ENCODE results near the gene ERFE.
"Not testable (repeated sequence)": the region's sequence is repeated elsewhere in the genome, so short reads cannot be mapped to it uniquely, and the experiment has no call there.

The ERFE gene

DNA sequence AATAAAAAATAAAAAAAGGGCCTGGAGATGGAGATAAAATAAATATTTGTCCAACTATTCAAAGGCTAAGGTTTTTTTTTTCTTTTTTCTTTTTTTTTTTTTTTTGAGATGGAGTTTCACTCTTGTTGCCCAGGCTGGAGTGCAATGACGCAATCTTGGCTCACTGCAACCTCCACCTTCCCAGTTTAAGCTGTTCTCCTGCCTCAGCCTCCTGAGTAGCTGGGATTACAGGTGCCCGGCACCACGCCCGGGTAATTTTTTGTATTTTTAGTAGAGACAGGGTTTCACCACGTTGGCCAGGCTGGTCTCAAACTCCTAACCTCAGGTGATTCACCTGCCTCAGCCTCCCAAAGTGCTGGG lies 12.3 kb downstream of the ERFE start:
- not testable (repeated sequence) for H3K9ac ChIP-seq (ENCODE audit: low read depth in 1 of 2, low read length in 2 of 2); H3K4me3 ChIP-seq (ENCODE audit: low read depth in 1 of 2, low read length in 2 of 2); H3K27me3 ChIP-seq (ENCODE audit: control insufficient read depth in 1 of 2, insufficient read depth in 2 of 2, low read length in 2 of 2); H3K27ac ChIP-seq (ENCODE audit: low read depth, low read length); H3K9me3 ChIP-seq (ENCODE audit: control insufficient read depth in 1 of 2, low read length in 2 of 2)
- Histone ChIP-seq H3K4me1 (ENCODE audit: control insufficient read depth in 1 of 2, insufficient read depth in 2 of 2, low read length in 2 of 2) (peaks cover 4 to 15% of the 10 kb centered on the region in 2 donors), H3K36me3 (ENCODE audit: control insufficient read depth in 1 of 2, insufficient read depth in 2 of 2, low read length in 2 of 2) (peaks cover 35 to 70% of the 10 kb centered on the region in 2 donors)

DNA sequence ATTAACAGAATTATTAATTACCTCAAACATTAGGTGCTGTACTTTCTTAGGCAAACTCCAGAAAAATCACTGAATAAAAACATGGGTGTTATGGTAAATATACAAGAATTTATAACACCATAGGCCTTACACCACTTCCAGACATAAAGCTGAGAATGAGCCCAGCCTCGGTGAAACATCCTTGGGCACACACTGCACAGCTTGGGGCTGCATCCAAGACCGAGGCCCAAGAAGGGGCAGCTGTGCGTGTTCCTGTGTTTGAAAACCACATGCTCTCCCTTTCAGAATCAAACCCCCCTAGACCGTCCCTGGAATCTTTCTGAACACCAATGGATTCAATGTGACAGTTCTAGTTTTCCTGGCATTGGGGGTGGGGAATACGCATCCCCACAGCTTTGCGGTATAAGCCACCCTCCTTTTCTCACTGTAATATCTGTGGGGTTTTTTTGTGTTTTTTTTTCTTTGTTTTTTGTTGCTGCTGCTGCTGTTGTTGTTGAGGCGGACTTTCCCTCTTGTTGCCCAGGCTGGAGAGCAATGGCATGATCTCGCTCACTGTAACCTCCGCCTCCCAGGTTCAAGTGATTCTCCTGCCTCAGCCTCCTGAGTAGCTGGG lies 12.9 kb downstream of the ERFE start:
- Histone ChIP-seq H3K9me3 (ENCODE audit: control insufficient read depth in 1 of 2, low read length in 2 of 2) (no peaks in the 10 kb centered on the region), H3K27ac (ENCODE audit: low read depth, low read length) (no peak overlapping the region)

DNA sequence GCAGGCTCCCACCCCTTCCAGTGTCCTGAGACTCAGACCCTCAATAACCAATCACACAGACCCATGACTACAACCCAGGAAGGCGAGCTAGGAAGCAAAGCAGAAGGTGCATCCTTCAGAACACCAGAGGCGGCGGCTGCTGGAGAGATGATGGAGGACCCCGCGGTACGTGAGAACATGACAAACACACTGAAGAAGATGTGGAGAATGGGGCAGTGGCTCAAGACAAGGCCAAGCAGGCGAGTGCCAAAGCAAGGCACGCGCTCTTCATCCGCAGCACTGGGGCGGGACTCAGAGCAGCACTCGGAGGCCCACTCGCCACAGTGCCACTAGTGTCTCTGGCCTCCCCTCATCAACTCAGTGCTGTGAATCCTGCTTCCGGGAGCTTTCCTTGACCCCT lies 13.7 kb downstream of the ERFE start:
- Histone ChIP-seq H3K9me3 (ENCODE audit: control insufficient read depth in 1 of 2, low read length in 2 of 2) (no peaks in the 10 kb centered on the region), H3K9ac (ENCODE audit: low read depth in 1 of 2, low read length in 2 of 2) (no peak overlapping the region), H3K27ac (ENCODE audit: low read depth, low read length) (no peak overlapping the region), H3K36me3 (ENCODE audit: control insufficient read depth in 1 of 2, insufficient read depth in 2 of 2, low read length in 2 of 2) (peaks cover 35 to 82% of the 10 kb centered on the region in 2 donors), H3K4me1 (ENCODE audit: control insufficient read depth in 1 of 2, insufficient read depth in 2 of 2, low read length in 2 of 2) (peaks cover 4 to 15% of the 10 kb centered on the region in 2 donors), H3K4me3 (ENCODE audit: low read depth in 1 of 2, low read length in 2 of 2) (no peak overlapping the region), H3K27me3 (ENCODE audit: control insufficient read depth in 1 of 2, insufficient read depth in 2 of 2, low read length in 2 of 2) (no peaks in the 10 kb centered on the region)

More for the DNA sequence above, 12.9 kb downstream of the ERFE start:
- Histone ChIP-seq H3K4me1 (ENCODE audit: control insufficient read depth in 1 of 2, insufficient read depth in 2 of 2, low read length in 2 of 2) (peaks cover 4 to 15% of the 10 kb centered on the region in 2 donors), H3K9ac (ENCODE audit: low read depth in 1 of 2, low read length in 2 of 2) (no peak overlapping the region), H3K4me3 (ENCODE audit: low read depth in 1 of 2, low read length in 2 of 2) (no peak overlapping the region), H3K27me3 (ENCODE audit: control insufficient read depth in 1 of 2, insufficient read depth in 2 of 2, low read length in 2 of 2) (no peaks in the 10 kb centered on the region), H3K36me3 (ENCODE audit: control insufficient read depth in 1 of 2, insufficient read depth in 2 of 2, low read length in 2 of 2) (peaks cover 35 to 74% of the 10 kb centered on the region in 2 donors)

DNA sequence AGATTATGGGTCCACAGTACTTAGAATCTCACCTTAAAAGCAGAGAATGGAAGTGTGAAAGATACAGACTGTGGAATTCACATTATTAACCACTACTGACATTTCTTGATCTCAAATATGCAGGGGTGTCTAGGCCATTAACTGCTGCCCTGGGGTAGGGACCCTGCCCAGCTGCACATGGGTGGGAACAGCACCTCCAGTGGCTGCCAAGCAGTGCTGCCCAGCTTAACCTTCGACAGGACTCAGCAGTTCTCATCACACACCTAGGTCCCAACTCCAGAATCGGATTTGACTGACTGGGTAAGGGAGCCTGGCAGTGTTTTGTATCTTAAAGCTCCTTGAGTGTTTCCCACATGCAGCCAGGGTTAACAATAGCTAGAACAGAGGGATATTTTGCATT lies 14.9 kb downstream of the ERFE start:
- Histone ChIP-seq H3K9me3 (ENCODE audit: control insufficient read depth in 1 of 2, low read length in 2 of 2) (no peaks in the 10 kb centered on the region), H3K4me3 (ENCODE audit: low read depth in 1 of 2, low read length in 2 of 2) (no peak overlapping the region), H3K4me1 (ENCODE audit: control insufficient read depth in 1 of 2, insufficient read depth in 2 of 2, low read length in 2 of 2) (peaks cover 4 to 15% of the 10 kb centered on the region in 2 donors), H3K9ac (ENCODE audit: low read depth in 1 of 2, low read length in 2 of 2) (no peak overlapping the region), H3K27ac (ENCODE audit: low read depth, low read length) (no peak overlapping the region), H3K36me3 (ENCODE audit: control insufficient read depth in 1 of 2, insufficient read depth in 2 of 2, low read length in 2 of 2) (peaks cover 39 to 88% of the 10 kb centered on the region in 2 donors), H3K27me3 (ENCODE audit: control insufficient read depth in 1 of 2, insufficient read depth in 2 of 2, low read length in 2 of 2) (no peaks in the 10 kb centered on the region)

DNA sequence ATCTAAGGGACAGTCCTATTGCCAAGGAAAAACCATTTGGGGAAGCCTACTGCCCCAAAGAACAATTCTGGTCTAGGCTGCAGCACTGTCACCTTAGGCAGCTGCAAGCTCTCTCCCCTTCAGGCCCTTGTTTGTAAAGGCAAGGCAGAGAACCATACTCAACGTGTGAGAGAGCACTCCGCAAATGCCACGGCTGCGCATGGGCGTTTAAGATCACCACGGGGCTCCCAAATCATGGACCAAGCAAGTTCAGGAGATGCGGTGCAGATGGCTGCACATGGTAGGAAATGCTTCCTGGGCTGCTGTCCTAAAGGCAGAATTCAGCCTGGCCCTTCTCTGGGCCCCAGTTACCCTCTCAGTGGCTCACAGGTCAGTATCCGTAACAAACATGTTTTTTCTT lies 15.5 kb downstream of the ERFE start:
- Histone ChIP-seq H3K4me1 (ENCODE audit: control insufficient read depth in 1 of 2, insufficient read depth in 2 of 2, low read length in 2 of 2) (peaks cover 4 to 10% of the 10 kb centered on the region in 2 donors), H3K27me3 (ENCODE audit: control insufficient read depth in 1 of 2, insufficient read depth in 2 of 2, low read length in 2 of 2) (no peaks in the 10 kb centered on the region), H3K36me3 (ENCODE audit: control insufficient read depth in 1 of 2, insufficient read depth in 2 of 2, low read length in 2 of 2) (peaks cover 35 to 89% of the 10 kb centered on the region in 2 donors), H3K4me3 (ENCODE audit: low read depth in 1 of 2, low read length in 2 of 2) (no peak overlapping the region), H3K27ac (ENCODE audit: low read depth, low read length) (no peak overlapping the region), H3K9me3 (ENCODE audit: control insufficient read depth in 1 of 2, low read length in 2 of 2) (no peaks in the 10 kb centered on the region), H3K9ac (ENCODE audit: low read depth in 1 of 2, low read length in 2 of 2) (no peak overlapping the region)

DNA sequence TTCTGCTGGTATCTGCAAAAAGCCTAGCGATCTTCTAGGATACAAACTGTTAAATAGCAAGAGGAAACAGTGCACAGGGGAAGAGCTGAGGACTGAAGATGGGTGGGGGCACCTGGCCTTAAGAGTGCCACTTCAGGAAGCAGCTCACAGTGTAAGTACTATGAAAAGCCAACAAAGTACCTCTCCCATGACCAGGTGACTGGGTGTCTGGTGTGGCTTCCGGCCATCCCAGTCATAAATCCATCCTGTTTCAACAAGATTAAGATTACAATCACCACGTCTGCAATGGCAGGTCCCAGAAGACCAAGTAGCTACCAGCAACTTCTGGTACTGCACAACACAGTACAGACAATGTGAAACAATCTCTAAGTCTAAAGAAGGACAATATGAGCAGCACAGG lies 15.9 kb downstream of the ERFE start:
- Histone ChIP-seq H3K9me3 (ENCODE audit: control insufficient read depth in 1 of 2, low read length in 2 of 2) (no peaks in the 10 kb centered on the region), H3K4me3 (ENCODE audit: low read depth in 1 of 2, low read length in 2 of 2) (no peak overlapping the region), H3K27ac (ENCODE audit: low read depth, low read length) (no peak overlapping the region), H3K9ac (ENCODE audit: low read depth in 1 of 2, low read length in 2 of 2) (no peak overlapping the region), H3K27me3 (ENCODE audit: control insufficient read depth in 1 of 2, insufficient read depth in 2 of 2, low read length in 2 of 2) (no peaks in the 10 kb centered on the region), H3K4me1 (ENCODE audit: control insufficient read depth in 1 of 2, insufficient read depth in 2 of 2, low read length in 2 of 2) (peaks cover 2 to 8% of the 10 kb centered on the region in 2 donors), H3K36me3 (ENCODE audit: control insufficient read depth in 1 of 2, insufficient read depth in 2 of 2, low read length in 2 of 2) (peaks cover 39 to 89% of the 10 kb centered on the region in 2 donors)

DNA sequence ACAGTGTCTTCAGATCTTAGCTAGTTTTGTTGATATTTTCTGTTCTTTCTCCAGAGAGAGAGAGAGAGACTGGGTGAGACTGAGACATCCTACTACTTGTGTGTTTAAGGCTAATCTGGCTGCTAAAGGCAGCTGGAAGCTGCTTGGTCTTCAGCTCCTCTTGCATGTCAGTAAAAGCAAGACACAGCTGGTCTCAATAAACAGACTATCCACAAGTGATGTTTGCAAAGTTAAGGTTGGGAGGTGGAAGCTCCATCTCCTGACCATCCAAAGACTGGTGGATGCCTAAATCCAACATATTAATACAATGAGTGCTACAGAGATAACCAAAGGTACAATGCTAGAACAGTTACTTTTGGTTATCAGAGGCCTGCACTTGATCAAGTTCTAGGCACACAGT lies 17.8 kb downstream of the ERFE start:
- H3K9ac ChIP-seq (ENCODE audit: low read depth in 1 of 2, low read length in 2 of 2): no peak overlapping the region
- H3K36me3 ChIP-seq (ENCODE audit: control insufficient read depth in 1 of 2, insufficient read depth in 2 of 2, low read length in 2 of 2): peaks cover 53 to 89% of the 10 kb centered on the region in 2 donors
- no peaks in the 10 kb centered on the region for H3K27me3 ChIP-seq (ENCODE audit: control insufficient read depth in 1 of 2, insufficient read depth in 2 of 2, low read length in 2 of 2)
- no peak overlapping the region for H3K27ac ChIP-seq (ENCODE audit: low read depth, low read length)
- H3K4me1 ChIP-seq (ENCODE audit: control insufficient read depth in 1 of 2, insufficient read depth in 2 of 2, low read length in 2 of 2): no peaks in the 10 kb centered on the region
- no peaks in the 10 kb centered on the region for H3K9me3 ChIP-seq (ENCODE audit: control insufficient read depth in 1 of 2, low read length in 2 of 2)
- no peak overlapping the region for H3K4me3 ChIP-seq (ENCODE audit: low read depth in 1 of 2, low read length in 2 of 2)

DNA sequence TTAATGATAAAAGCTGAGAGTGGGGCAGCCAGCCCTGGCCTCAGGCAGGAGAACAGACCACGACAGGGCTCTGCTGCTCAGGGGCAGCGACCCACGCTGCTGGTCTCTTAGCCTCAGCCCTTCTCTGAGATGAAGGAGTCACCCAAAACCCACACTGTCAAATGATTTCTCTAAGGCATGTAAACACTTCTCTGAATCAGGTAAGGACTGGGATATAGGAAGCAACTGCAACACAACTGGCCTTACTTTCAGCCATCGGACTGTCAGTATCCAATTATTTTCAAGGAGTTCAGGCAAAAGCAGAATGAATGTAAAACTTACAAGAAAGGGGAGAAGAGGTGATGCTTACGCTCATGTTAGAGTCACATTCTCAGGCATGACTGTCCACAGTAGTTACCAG lies 21.8 kb downstream of the ERFE start:
- H3K27ac ChIP-seq (ENCODE audit: low read depth, low read length): no peak overlapping the region
- no peaks in the 10 kb centered on the region for H3K9me3 ChIP-seq (ENCODE audit: control insufficient read depth in 1 of 2, low read length in 2 of 2)
- H3K36me3 ChIP-seq (ENCODE audit: control insufficient read depth in 1 of 2, insufficient read depth in 2 of 2, low read length in 2 of 2): peaks cover 48 to 91% of the 10 kb centered on the region in 2 donors
- H3K4me1 ChIP-seq (ENCODE audit: control insufficient read depth in 1 of 2, insufficient read depth in 2 of 2, low read length in 2 of 2): no peaks in the 10 kb centered on the region
- H3K9ac ChIP-seq (ENCODE audit: low read depth in 1 of 2, low read length in 2 of 2): no peak overlapping the region
- H3K27me3 ChIP-seq (ENCODE audit: control insufficient read depth in 1 of 2, insufficient read depth in 2 of 2, low read length in 2 of 2): no peaks in the 10 kb centered on the region
- H3K4me3 ChIP-seq (ENCODE audit: low read depth in 1 of 2, low read length in 2 of 2): no peak overlapping the region

DNA sequence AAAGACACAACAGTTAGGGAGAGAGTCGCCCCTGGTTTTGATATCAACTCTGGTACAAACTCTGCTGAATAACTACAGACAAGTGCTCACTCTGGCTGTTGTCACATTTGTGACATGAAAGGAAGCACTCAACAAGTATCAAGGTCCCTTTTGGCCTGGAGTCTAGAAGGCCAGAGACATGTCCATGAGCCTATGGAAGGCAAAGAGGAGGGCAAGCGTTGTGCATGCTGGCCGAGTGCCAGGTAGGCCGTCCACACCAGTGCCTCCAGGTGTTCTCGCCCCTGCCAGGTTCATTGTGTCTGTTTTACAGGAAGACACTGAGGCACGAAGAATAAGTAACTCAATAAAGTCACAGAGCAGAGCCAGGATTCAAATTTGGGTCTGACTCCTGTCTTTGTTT lies 23.6 kb downstream of the ERFE start:
- no peaks in the 10 kb centered on the region for H3K27me3 ChIP-seq (ENCODE audit: control insufficient read depth in 1 of 2, insufficient read depth in 2 of 2, low read length in 2 of 2)
- no peak overlapping the region for H3K4me3 ChIP-seq (ENCODE audit: low read depth in 1 of 2, low read length in 2 of 2)
- H3K4me1 ChIP-seq (ENCODE audit: control insufficient read depth in 1 of 2, insufficient read depth in 2 of 2, low read length in 2 of 2): no peaks in the 10 kb centered on the region
- H3K36me3 ChIP-seq (ENCODE audit: control insufficient read depth in 1 of 2, insufficient read depth in 2 of 2, low read length in 2 of 2): peaks cover 58 to 95% of the 10 kb centered on the region in 2 donors
- no peak overlapping the region for H3K9ac ChIP-seq (ENCODE audit: low read depth in 1 of 2, low read length in 2 of 2)
- H3K27ac ChIP-seq (ENCODE audit: low read depth, low read length): no peak overlapping the region
- no peaks in the 10 kb centered on the region for H3K9me3 ChIP-seq (ENCODE audit: control insufficient read depth in 1 of 2, low read length in 2 of 2)

DNA sequence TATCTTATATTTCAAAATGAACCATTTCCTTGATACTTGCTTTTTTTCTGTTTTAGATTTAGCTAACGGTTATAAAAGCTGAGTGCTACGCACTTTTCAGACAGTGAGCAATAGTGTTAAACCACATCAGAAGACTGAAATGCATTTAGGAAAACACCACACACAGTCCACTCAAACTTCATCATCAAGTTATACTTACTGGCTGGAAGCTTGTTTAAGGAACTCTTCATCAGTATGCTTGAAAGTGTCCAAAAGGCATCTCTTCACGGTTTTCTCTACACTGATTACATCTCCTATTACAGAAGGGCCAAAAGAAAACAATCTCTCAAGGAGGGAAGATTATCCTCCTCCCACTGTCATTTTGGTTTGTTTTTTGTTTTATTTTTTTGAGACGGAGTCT lies 25.1 kb downstream of the ERFE start:
- Histone ChIP-seq H3K4me1 (ENCODE audit: control insufficient read depth in 1 of 2, insufficient read depth in 2 of 2, low read length in 2 of 2) (no peaks in the 10 kb centered on the region), H3K36me3 (ENCODE audit: control insufficient read depth in 1 of 2, insufficient read depth in 2 of 2, low read length in 2 of 2) (peaks cover 66 to 95% of the 10 kb centered on the region in 2 donors), H3K9ac (ENCODE audit: low read depth in 1 of 2, low read length in 2 of 2) (no peak overlapping the region), H3K27ac (ENCODE audit: low read depth, low read length) (no peak overlapping the region), H3K27me3 (ENCODE audit: control insufficient read depth in 1 of 2, insufficient read depth in 2 of 2, low read length in 2 of 2) (no peaks in the 10 kb centered on the region), H3K9me3 (ENCODE audit: control insufficient read depth in 1 of 2, low read length in 2 of 2) (no peaks in the 10 kb centered on the region), H3K4me3 (ENCODE audit: low read depth in 1 of 2, low read length in 2 of 2) (no peak overlapping the region)
